K562 (cell line): ENCODE results near the gene C1QTNF9B. TPM values are rescaled to one million over a fixed set of nuclear protein-coding genes. Genes with fewer than 3 reads are reported as not detected.

Experiments used
- ATAC-seq: fragments of 200-7000 bp; cut with Tn5 transposase; 3 replicates; pipeline ENCODE4 v1.9.1; 2020; ENCODE audit warnings: moderate library complexity
- BruUV-seq: library from RNA; stranded (reverse); fragments of 400-500 nt; replicated peaks from 2 replicates; lab custom pipeline; 2021; lab: Mats Ljungman, UMichigan
- CTCF ChIA-PET: fragments of 300-600 bp; formaldehyde crosslinking; extraction: SDS; loops from one replicate; lab custom pipeline; 2021; ENCODE audit warnings: low intra/inter-chr PET ratio; lab: Yijun Ruan, JAX
- POLR2A ChIA-PET: fragments of 300-600, 350-650 bp; sonication (Branson Sonifier 250); formaldehyde crosslinking; extraction: SDS; loops from one replicate; lab custom pipeline; 2021; ENCODE audit warnings: antibody characterized with exemption, inconsistent platforms; lab: Yijun Ruan, JAX
- DNase-seq, 4 experiments: peaks; one replicate each; pipeline versions ENCODE4 v3.0.0 to v3.0.0-alpha.2; 2011 to 2018; ENCODE audit warnings: low spot score in 3 of 4, mixed read lengths in 3 of 4; ENCODE audit errors: extremely low read depth in 1 of 4
- FAIRE-seq: peaks from 2 replicates; lab custom pipeline; 2011; peaks lifted over from hg19 to GRCh38; lab: Jason Lieb, UNC
- H2AFZ ChIP-seq: 2 replicates; pipeline ENCODE4 v1.6.0; 2011; ENCODE audit warnings: low read depth, low read length, control low read depth, inconsistent platforms
- H3K27ac ChIP-seq: fragments of 200-600 bp; 3 replicates; pipeline ENCODE4 v1.8.0; 2011; ENCODE audit warnings: low read depth, mild to moderate bottlenecking, control low read depth, inconsistent platforms, low read length, moderate library complexity, mixed read lengths; ENCODE audit errors: extremely low read depth
- H3K27me3 ChIP-seq, 2 experiments: fragments of 300-600 bp in 1 of 2; 2 replicates in 1 of 2; 3 replicates in 1 of 2; pipeline versions ENCODE4 v1.6.0 to v1.8.0; 2011; ENCODE audit warnings: inconsistent platforms in 2 of 2, low read length in 2 of 2, mild to moderate bottlenecking in 1 of 2, mixed read lengths in 1 of 2, moderate library complexity in 1 of 2; ENCODE audit not compliant: control insufficient read depth in 2 of 2, insufficient read depth in 2 of 2
- H3K36me3 ChIP-seq: fragments of 300-600 bp; 3 replicates; pipeline ENCODE4 v1.8.0; 2011; ENCODE audit warnings: mild to moderate bottlenecking, low read length, inconsistent platforms; ENCODE audit not compliant: control insufficient read depth, insufficient read depth
- H3K4me1 ChIP-seq, 2 experiments: fragments of 200-600 bp in 1 of 2; replicated peaks in 1 of 2; 2 replicates in 1 of 2; 3 replicates in 1 of 2; pipeline versions ENCODE4 v1.5.1 to v1.8.0; 2011; ENCODE audit warnings: inconsistent platforms in 2 of 2, low read length in 2 of 2, mild to moderate bottlenecking in 1 of 2, mixed read lengths in 1 of 2, moderate library complexity in 1 of 2; ENCODE audit not compliant: control insufficient read depth in 2 of 2, insufficient read depth in 2 of 2
- H3K4me2 ChIP-seq: 2 replicates; pipeline ENCODE4 v1.6.1; 2011; ENCODE audit warnings: low read length, control low read depth, inconsistent platforms, mixed read lengths; ENCODE audit not compliant: insufficient read depth
- H3K4me3 ChIP-seq: fragments of 200-600 bp; sonication (generic), shearing (Covaris generic); 2 replicates; pipeline ENCODE4 v1.5.1; 2016; ENCODE audit warnings: control low read depth, inconsistent platforms
- H3K79me2 ChIP-seq: fragments of 200-600 bp; 3 replicates; pipeline ENCODE4 v1.8.0; 2011; ENCODE audit warnings: low read length, inconsistent platforms; ENCODE audit not compliant: control insufficient read depth, insufficient read depth
- H3K9ac ChIP-seq, 2 experiments: 2 replicates each; pipeline versions ENCODE4 v1.6.0 to v1.6.1; 2011; ENCODE audit warnings: low read depth in 2 of 2, low read length in 2 of 2, control low read depth in 1 of 2, inconsistent platforms in 1 of 2, mild to moderate bottlenecking in 1 of 2, mixed read lengths in 1 of 2; ENCODE audit not compliant: insufficient read depth in 1 of 2
- H3K9me1 ChIP-seq: one replicate; pipeline ENCODE4 v1.6.0; 2011; ENCODE audit warnings: inconsistent platforms, mild to moderate bottlenecking, low read length, moderate library complexity; ENCODE audit not compliant: control insufficient read depth, insufficient read depth
- H3K9me3 ChIP-seq: replicated peaks from 2 replicates; pipeline ENCODE4 v1.5.1; 2011; ENCODE audit warnings: low read depth, low read length, inconsistent platforms; ENCODE audit not compliant: control insufficient read depth, insufficient read depth
- H4K20me1 ChIP-seq: replicated peaks from 2 replicates; pipeline ENCODE4 v1.6.1; 2011; ENCODE audit warnings: low read length, inconsistent platforms, mixed read lengths; ENCODE audit not compliant: control insufficient read depth, insufficient read depth
- FOXJ3 ChIP-seq: sonication (generic); formaldehyde crosslinking; IDR thresholded peaks from 2 replicates; pipeline ENCODE4 v1.4.0; 2020; ENCODE audit warnings: mild to moderate bottlenecking, missing genetic modification reagents
- JUND ChIP-seq, 2 experiments: IDR thresholded peaks; 2 replicates in 1 of 2; 3 replicates in 1 of 2; pipeline ENCODE4 v1.6.1; 2011; ENCODE audit warnings: borderline replicate concordance in 2 of 2, low read depth in 2 of 2, low read length in 2 of 2, improper control_type of control experiment in 1 of 2, missing biosample characterization in 1 of 2, missing genetic modification characterization in 1 of 2, missing genetic modification reagents in 1 of 2
- KLF10 ChIP-seq: fragments of 250-450 bp; sonication (Bioruptor Pico); IDR thresholded peaks from 2 replicates; pipeline ENCODE4 v1.6.1; 2021; ENCODE audit warnings: matching md5 sums
- NCOA6 ChIP-seq: fragments of 450-650 bp; IDR thresholded peaks from 2 replicates; pipeline ENCODE4 v1.6.1; 2017; ENCODE audit warnings: mild to moderate bottlenecking
- NFIC ChIP-seq: fragments of 450-650 bp; IDR thresholded peaks from 2 replicates; pipeline ENCODE4 v1.6.1; 2017; ENCODE audit warnings: mild to moderate bottlenecking, inconsistent platforms
- NFRKB ChIP-seq: fragments of 450-650 bp; IDR thresholded peaks from 2 replicates; pipeline ENCODE4 v1.6.1; 2016; ENCODE audit warnings: low read depth
- PTBP1 ChIP-seq: fragments of 200-400 bp; formaldehyde crosslinking; IDR thresholded peaks from 2 replicates; pipeline ENCODE4 v1.6.1; 2017; ENCODE audit warnings: low read depth, low read length
- RNF2 ChIP-seq: sonication (generic); IDR thresholded peaks from 2 replicates; pipeline ENCODE4 v1.6.1; 2016
- ZSCAN32 ChIP-seq: fragments of 450-650 bp; formaldehyde crosslinking; IDR thresholded peaks from 2 replicates; pipeline ENCODE4 v1.4.0; 2020; ENCODE audit warnings: mild to moderate bottlenecking, moderate library complexity
- WGBS: fragments of 100-300 bp; shearing (Covaris generic); methylation state at CpG from one replicate; pipeline ENCODE4 v1.1.6; 2016; ENCODE audit warnings: low coverage, mixed read lengths; ENCODE audit not compliant: insufficient coverage; ENCODE audit errors: missing lambda C conversion rate; 5-methylcytosine and 5-hydroxymethylcytosine counted together
- in situ Hi-C: fragments of 300-500 bp; cut with MboI; formaldehyde crosslinking; loops from 4 replicates; pipeline ENCODE4 v1.15.0; 2018; ENCODE audit warnings: inconsistent platforms, mixed read lengths
- intact Hi-C: fragments of 100-400 bp; cut with micrococcal nuclease; formaldehyde crosslinking; loops from 2 replicates; pipeline ENCODE4 v1.14.2; 2022
- polyA plus RNA-seq, 8 experiments: library from polyadenylated mRNA; depleted of rRNA in 4 of 8; stranded (reverse) in 5 of 8; unstranded in 3 of 8; fragments of >200 nt; fragmentation: Nextera tagmentation in 2 of 8; fragmentation: Illumina TruSeq in 1 of 8; extraction: Ambion mirVana in 2 of 8; extraction: Trizol in 1 of 8; gene quantifications; 2 replicates each; pipeline versions ENCODE4 v1.2.1 to v1.2.3, GENCODE V29; 2011 to 2014; ENCODE audit warnings: inconsistent platforms in 1 of 8, missing spikeins in 1 of 8
- total RNA-seq, 7 experiments: library from RNA; depleted of rRNA in 6 of 7; stranded (reverse); fragments of >200 nt in 6 of 7; fragmentation: Illumina TruSeq in 2 of 7; extraction: Trizol in 2 of 7; gene quantifications; 2 replicates each; pipeline versions ENCODE4 v1.2.1 to v1.2.3, GENCODE V29; 2011 to 2021; ENCODE audit warnings: low replicate concordance in 1 of 7
- TF ChIP-seq, protein P1 (sequence below): fragments of 250-450 bp; sonication (Bioruptor Pico); IDR thresholded peaks from 2 replicates; pipeline ENCODE4 v1.5.0; 2022; ENCODE audit warnings: mild to moderate bottlenecking
- TF ChIP-seq, protein P2 (sequence below): IDR thresholded peaks from 3 replicates; pipeline ENCODE4 v1.6.1; 2011; ENCODE audit warnings: borderline replicate concordance, mild to moderate bottlenecking; ENCODE audit not compliant: insufficient read length, insufficient read depth
- TF ChIP-seq, protein P3 (sequence below): fragments of 200-800 bp; sonication (Bioruptor generic); IDR thresholded peaks from 2 replicates; pipeline ENCODE4 v1.6.1; 2017; ENCODE audit warnings: missing genetic modification characterization, missing compliant biosample characterization

C1QTNF9B gene
- total and polyA plus RNA-seq, 9 of the 15 experiments (the other 6 are each of a cell fraction or from before 2014, with no cell fraction given): 0.14 to 0.94 (median 0.35) TPM; not detected in 3

DNA sequence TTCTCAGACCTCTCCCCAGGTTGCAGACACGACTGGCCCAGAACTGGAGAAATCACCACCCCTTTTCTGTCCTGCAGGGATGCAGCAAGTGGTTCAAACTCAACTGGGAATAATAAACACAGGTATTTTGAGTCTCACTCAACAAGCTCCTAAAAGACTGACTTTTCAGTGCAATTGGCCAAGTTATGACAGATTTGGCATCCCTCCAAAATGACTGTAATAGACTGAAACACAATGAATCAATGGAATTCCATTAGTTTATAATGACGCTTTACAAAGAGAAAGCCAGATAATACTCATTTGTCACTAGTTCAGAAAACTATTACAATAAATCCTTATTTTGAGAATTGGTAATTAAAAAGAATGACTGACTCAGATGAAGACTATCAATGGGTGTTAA lies 46.2 kb downstream of the C1QTNF9B start:
- Histone ChIP-seq H3K9me1 (no peaks in the 10 kb centered on the region), H3K4me3 (no peak overlapping the region), H3K27ac (no peak overlapping the region), H3K4me2 (no peak overlapping the region), H3K9me3 (no peaks in the 10 kb centered on the region), H3K27me3 (no peaks in the 10 kb centered on the region), H2AFZ (no peak overlapping the region), H3K9ac (no peak overlapping the region), H3K4me1 (peaks cover 0 to 10% of the 10 kb centered on the region in 2 experiments; a peak in 2 of 5 replicates), H4K20me1 (no peaks in the 10 kb centered on the region), H3K36me3 (no peaks in the 10 kb centered on the region), H3K79me2 (no peaks in the 10 kb centered on the region)
- ATAC-seq: no peak
- ChIA-PET CTCF (no interaction called here), POLR2A (no interaction called here)
- intact Hi-C loops (no loop called here), in situ Hi-C loops (no loop called here)
- no peak for FAIRE-seq
- no peak for DNase-seq
- 83% methylated on average over 2 of the region's 2 CpGs for WGBS
- no TSS peak for BruUV-seq
- TF ChIP-seq NFIC (peak; percentile 30; the same call in 1 of the 2 replicates), NFRKB (no peak)

DNA sequence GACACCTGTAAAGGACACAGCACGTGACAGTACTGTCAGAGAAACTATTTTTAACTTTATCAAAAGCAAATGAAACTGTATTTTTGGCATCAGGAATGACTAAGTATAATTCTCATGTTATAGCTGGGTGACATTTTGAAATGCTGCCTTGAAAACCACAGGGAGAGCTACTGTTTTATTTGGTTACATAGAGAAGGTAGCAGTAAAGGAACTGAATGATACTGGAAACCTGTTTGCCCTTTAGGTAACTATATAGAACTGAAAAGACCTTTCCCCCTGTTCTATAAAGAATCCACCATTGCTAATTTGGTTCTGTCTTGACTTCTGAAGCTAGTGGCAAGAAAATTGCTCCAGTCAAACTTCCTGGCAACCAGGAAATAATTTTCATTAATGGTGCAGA lies 47.2 kb downstream of the C1QTNF9B start:
- no TSS peak for BruUV-seq
- no peaks in the 10 kb centered on the region for H3K79me2 ChIP-seq
- no peaks in the 10 kb centered on the region for H3K36me3 ChIP-seq
- no peaks in the 10 kb centered on the region for H3K9me1 ChIP-seq
- ChIA-PET CTCF (no interaction called here), POLR2A (no interaction called here)
- H3K27ac ChIP-seq: no peak overlapping the region
- no peak overlapping the region for H3K9ac ChIP-seq
- intact Hi-C loops: no loop called here
- no peaks in the 10 kb centered on the region for H3K9me3 ChIP-seq
- no peak overlapping the region for H3K4me2 ChIP-seq
- no peak overlapping the region for H3K4me3 ChIP-seq
- ATAC-seq (no peak), DNase-seq (no peak), FAIRE-seq (no peak)
- no peak overlapping the region for H2AFZ ChIP-seq
- H3K27me3 ChIP-seq: no peaks in the 10 kb centered on the region
- WGBS: 11% methylated on average over 1 of the region's 1 CpG
- in situ Hi-C loops: no loop called here
- H3K4me1 ChIP-seq: peaks cover 0 to 12% of the 10 kb centered on the region in 2 experiments; a peak in 2 of 5 replicates
- no peaks in the 10 kb centered on the region for H4K20me1 ChIP-seq
- no peak for TF ChIP-seq FOXJ3
- TF ChIP-seq, protein P1, sequence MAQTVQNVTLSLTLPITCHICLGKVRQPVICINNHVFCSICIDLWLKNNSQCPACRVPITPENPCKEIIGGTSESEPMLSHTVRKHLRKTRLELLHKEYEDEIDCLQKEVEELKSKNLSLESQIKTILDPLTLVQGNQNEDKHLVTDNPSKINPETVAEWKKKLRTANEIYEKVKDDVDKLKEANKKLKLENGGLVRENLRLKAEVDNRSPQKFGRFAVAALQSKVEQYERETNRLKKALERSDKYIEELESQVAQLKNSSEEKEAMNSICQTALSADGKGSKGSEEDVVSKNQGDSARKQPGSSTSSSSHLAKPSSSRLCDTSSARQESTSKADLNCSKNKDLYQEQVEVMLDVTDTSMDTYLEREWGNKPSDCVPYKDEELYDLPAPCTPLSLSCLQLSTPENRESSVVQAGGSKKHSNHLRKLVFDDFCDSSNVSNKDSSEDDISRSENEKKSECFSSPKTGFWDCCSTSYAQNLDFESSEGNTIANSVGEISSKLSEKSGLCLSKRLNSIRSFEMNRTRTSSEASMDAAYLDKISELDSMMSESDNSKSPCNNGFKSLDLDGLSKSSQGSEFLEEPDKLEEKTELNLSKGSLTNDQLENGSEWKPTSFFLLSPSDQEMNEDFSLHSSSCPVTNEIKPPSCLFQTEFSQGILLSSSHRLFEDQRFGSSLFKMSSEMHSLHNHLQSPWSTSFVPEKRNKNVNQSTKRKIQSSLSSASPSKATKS (CRISPR knock-in tag): no peak
- TF ChIP-seq KLF10 (CRISPR knock-in tag): no peak
- TF ChIP-seq NCOA6: no peak
- TF ChIP-seq, protein P2, sequence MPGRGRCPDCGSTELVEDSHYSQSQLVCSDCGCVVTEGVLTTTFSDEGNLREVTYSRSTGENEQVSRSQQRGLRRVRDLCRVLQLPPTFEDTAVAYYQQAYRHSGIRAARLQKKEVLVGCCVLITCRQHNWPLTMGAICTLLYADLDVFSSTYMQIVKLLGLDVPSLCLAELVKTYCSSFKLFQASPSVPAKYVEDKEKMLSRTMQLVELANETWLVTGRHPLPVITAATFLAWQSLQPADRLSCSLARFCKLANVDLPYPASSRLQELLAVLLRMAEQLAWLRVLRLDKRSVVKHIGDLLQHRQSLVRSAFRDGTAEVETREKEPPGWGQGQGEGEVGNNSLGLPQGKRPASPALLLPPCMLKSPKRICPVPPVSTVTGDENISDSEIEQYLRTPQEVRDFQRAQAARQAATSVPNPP: no peak
- TF ChIP-seq, protein P3, sequence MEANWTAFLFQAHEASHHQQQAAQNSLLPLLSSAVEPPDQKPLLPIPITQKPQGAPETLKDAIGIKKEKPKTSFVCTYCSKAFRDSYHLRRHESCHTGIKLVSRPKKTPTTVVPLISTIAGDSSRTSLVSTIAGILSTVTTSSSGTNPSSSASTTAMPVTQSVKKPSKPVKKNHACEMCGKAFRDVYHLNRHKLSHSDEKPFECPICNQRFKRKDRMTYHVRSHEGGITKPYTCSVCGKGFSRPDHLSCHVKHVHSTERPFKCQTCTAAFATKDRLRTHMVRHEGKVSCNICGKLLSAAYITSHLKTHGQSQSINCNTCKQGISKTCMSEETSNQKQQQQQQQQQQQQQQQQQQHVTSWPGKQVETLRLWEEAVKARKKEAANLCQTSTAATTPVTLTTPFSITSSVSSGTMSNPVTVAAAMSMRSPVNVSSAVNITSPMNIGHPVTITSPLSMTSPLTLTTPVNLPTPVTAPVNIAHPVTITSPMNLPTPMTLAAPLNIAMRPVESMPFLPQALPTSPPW: no peak
- TF ChIP-seq RNF2: no peak
- TF ChIP-seq PTBP1: no peak
- no peak for TF ChIP-seq ZSCAN32 (CRISPR knock-in tag)
- TF ChIP-seq JUND (IDR thresholded peaks at IDR 0.05; ENCODE audit: borderline replicate concordance, low read depth, low read length): no peak
- no peak for TF ChIP-seq JUND (tag; IDR thresholded peaks at IDR 0.05; ENCODE audit: borderline replicate concordance, low read depth, low read length)
